Effector memory CD4-positive, alpha-beta T cell (primary cell): ENCODE data around the gene DCBLD2.

Experiments used
- DNase-seq, 3 donors: peaks; one replicate each; pipeline ENCODE4 v3.0.0-alpha.2; 2020
- H3K27ac ChIP-seq: 2 replicates; pipeline ENCODE4 v1.7.0; 2013; ENCODE audit warnings: mild to moderate bottlenecking, low read length, moderate library complexity; ENCODE audit not compliant: insufficient read depth, poor library complexity, severe bottlenecking
- H3K27me3 ChIP-seq: replicated peaks from 2 replicates; pipeline ENCODE4 v1.7.0; 2013; ENCODE audit warnings: mild to moderate bottlenecking, low read length; ENCODE audit not compliant: insufficient read depth, control insufficient read depth, poor library complexity, severe bottlenecking
- H3K36me3 ChIP-seq: 2 replicates; pipeline ENCODE4 v1.7.0; 2013; ENCODE audit warnings: mild to moderate bottlenecking, low read length, moderate library complexity; ENCODE audit not compliant: control insufficient read depth, insufficient read depth
- H3K4me1 ChIP-seq: 2 replicates; pipeline ENCODE4 v1.7.0; 2013; ENCODE audit warnings: low read length, mild to moderate bottlenecking; ENCODE audit not compliant: control insufficient read depth, insufficient read depth, poor library complexity, severe bottlenecking
- H3K4me3 ChIP-seq: 2 replicates; pipeline ENCODE4 v1.7.0; 2013; ENCODE audit warnings: low read length, low read depth, mild to moderate bottlenecking; ENCODE audit not compliant: insufficient read depth, poor library complexity, severe bottlenecking
- H3K9me3 ChIP-seq: 2 replicates; pipeline ENCODE4 v1.7.0; 2013; ENCODE audit warnings: mild to moderate bottlenecking, low read length, moderate library complexity; ENCODE audit not compliant: control insufficient read depth

DCBLD2 gene

GRCh38 chr3:98776140-98776493 is 125.4 kb downstream of the DCBLD2 start:
- no peaks in the 10 kb centered on the region for H3K27me3 ChIP-seq
- no peak overlapping the region for H3K27ac ChIP-seq
- no peaks in the 10 kb centered on the region for H3K9me3 ChIP-seq
- no peak for DNase-seq
- no peak overlapping the region for H3K4me3 ChIP-seq
- H3K36me3 ChIP-seq, result no peaks in the 10 kb centered on the region
- no peaks in the 10 kb centered on the region for H3K4me1 ChIP-seq

- Histone ChIP-seq H3K36me3 (no peaks in the 10 kb centered on the region), H3K27ac (no peak overlapping the region), H3K4me3 (no peak overlapping the region), H3K9me3 (no peaks in the 10 kb centered on the region), H3K4me1 (no peaks in the 10 kb centered on the region), H3K27me3 (no peaks in the 10 kb centered on the region)
- DNase-seq, result no peak
Observed at GRCh38 chr3:98775459-98776139, 125.9 kb downstream of the DCBLD2 start.

- H3K27ac ChIP-seq, result no peak overlapping the region
- DNase-seq, result no peak
- no peaks in the 10 kb centered on the region for H3K27me3 ChIP-seq
- H3K4me1 ChIP-seq, result no peaks in the 10 kb centered on the region
- H3K9me3 ChIP-seq, result no peaks in the 10 kb centered on the region
- no peak overlapping the region for H3K4me3 ChIP-seq
- no peaks in the 10 kb centered on the region for H3K36me3 ChIP-seq
Observed at GRCh38 chr3:98772022-98772421, 129.5 kb downstream of the DCBLD2 start.

- Histone ChIP-seq H3K27ac (no peak overlapping the region), H3K4me3 (no peak overlapping the region), H3K4me1 (no peaks in the 10 kb centered on the region), H3K9me3 (no peaks in the 10 kb centered on the region), H3K36me3 (no peaks in the 10 kb centered on the region), H3K27me3 (no peaks in the 10 kb centered on the region)
- no peak for DNase-seq
Observed at GRCh38 chr3:98770261-98771039, 131.0 kb downstream of the DCBLD2 start.

- Histone ChIP-seq H3K27ac (no peak overlapping the region), H3K9me3 (no peaks in the 10 kb centered on the region), H3K4me1 (no peaks in the 10 kb centered on the region), H3K36me3 (no peaks in the 10 kb centered on the region), H3K4me3 (no peak overlapping the region), H3K27me3 (no peaks in the 10 kb centered on the region)
- no peak for DNase-seq
Observed at GRCh38 chr3:98769448-98769847, 132.0 kb downstream of the DCBLD2 start.

GRCh38 chr3:98768961-98769360 is 132.5 kb downstream of the DCBLD2 start:
- no peak overlapping the region for H3K4me3 ChIP-seq
- H3K4me1 ChIP-seq, result no peaks in the 10 kb centered on the region
- no peaks in the 10 kb centered on the region for H3K9me3 ChIP-seq
- H3K27ac ChIP-seq, result no peak overlapping the region
- no peak for DNase-seq
- H3K36me3 ChIP-seq, result no peaks in the 10 kb centered on the region
- H3K27me3 ChIP-seq, result no peaks in the 10 kb centered on the region

GRCh38 chr3:98766924-98767323 is 134.6 kb downstream of the DCBLD2 start:
- no peaks in the 10 kb centered on the region for H3K27me3 ChIP-seq
- no peaks in the 10 kb centered on the region for H3K36me3 ChIP-seq
- H3K9me3 ChIP-seq, result no peaks in the 10 kb centered on the region
- H3K4me3 ChIP-seq, result no peak overlapping the region
- DNase-seq, result no peak
- H3K27ac ChIP-seq, result no peak overlapping the region
- no peaks in the 10 kb centered on the region for H3K4me1 ChIP-seq

GRCh38 chr3:98765721-98766120 is 135.8 kb downstream of the DCBLD2 start:
- Histone ChIP-seq H3K27ac (no peak overlapping the region), H3K36me3 (no peaks in the 10 kb centered on the region), H3K4me3 (no peak overlapping the region), H3K9me3 (no peaks in the 10 kb centered on the region), H3K27me3 (no peaks in the 10 kb centered on the region), H3K4me1 (no peaks in the 10 kb centered on the region)
- no peak for DNase-seq

- Histone ChIP-seq H3K27me3 (no peaks in the 10 kb centered on the region), H3K9me3 (no peaks in the 10 kb centered on the region), H3K4me3 (no peak overlapping the region), H3K4me1 (no peaks in the 10 kb centered on the region), H3K36me3 (no peaks in the 10 kb centered on the region), H3K27ac (no peak overlapping the region)
- DNase-seq, result no peak
Observed at GRCh38 chr3:98764472-98764884, 137.0 kb downstream of the DCBLD2 start.

GRCh38 chr3:98763819-98764418 is 137.6 kb downstream of the DCBLD2 start:
- no peaks in the 10 kb centered on the region for H3K4me1 ChIP-seq
- no peak overlapping the region for H3K4me3 ChIP-seq
- H3K27me3 ChIP-seq, result no peaks in the 10 kb centered on the region
- H3K9me3 ChIP-seq, result no peaks in the 10 kb centered on the region
- no peak for DNase-seq
- no peak overlapping the region for H3K27ac ChIP-seq
- H3K36me3 ChIP-seq, result no peaks in the 10 kb centered on the region
